CD4-positive, alpha-beta T cell treated with Interleukin-17A for 1 hour (primary cell): ENCODE data around the gene CTDP1.

Experiments
- DNase-seq: peaks from one replicate; pipeline ENCODE4 v3.0.0-alpha.2; 2020

Gene CTDP1

DNA sequence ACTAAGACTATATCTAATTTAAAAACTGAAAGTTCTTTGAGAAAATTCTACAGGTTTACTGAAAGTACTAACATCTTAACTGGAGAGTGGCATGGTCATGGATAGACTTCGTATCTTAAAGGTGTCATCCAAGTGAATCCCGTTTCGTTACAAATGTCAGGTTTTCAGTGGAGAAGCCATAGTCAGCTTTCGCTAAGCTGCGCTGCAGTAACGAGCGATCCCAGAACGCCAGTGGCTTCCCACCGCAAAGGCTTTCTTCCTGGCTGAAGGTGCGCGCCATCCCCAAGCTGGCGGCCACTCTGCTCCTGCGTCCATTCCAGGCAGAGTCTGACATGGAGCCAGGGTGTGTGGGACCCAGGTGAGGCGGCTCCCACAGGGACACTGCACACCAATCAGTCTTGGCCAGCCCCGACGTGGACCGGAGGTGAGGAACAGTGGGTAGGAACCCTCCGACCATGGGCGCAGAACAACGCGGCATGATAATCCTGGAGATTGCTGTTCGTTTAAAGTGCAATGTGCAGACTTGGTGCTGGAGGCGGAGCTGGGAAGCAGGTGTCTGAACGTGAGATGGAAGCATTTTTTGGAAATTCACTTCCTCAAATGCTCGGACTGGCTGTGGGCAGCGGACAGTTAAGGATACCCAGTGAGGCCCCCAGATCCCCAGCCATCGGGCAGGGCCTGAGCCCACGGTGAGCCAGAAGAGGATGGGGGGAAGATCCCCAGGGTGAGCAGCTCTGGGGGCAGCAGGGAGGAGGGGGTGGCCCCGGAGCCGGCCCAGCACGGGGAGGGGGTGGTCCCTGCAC, 90.3 kb downstream of the CTDP1 start:
- no peak for DNase-seq

GRCh38 chr18:79770501-79770815, 90.9 kb downstream of the CTDP1 start:
- DNase-seq, result no peak

- DNase-seq, result no peak
Observed at GRCh38 chr18:79770826-79771225, 91.2 kb downstream of the CTDP1 start.

DNA sequence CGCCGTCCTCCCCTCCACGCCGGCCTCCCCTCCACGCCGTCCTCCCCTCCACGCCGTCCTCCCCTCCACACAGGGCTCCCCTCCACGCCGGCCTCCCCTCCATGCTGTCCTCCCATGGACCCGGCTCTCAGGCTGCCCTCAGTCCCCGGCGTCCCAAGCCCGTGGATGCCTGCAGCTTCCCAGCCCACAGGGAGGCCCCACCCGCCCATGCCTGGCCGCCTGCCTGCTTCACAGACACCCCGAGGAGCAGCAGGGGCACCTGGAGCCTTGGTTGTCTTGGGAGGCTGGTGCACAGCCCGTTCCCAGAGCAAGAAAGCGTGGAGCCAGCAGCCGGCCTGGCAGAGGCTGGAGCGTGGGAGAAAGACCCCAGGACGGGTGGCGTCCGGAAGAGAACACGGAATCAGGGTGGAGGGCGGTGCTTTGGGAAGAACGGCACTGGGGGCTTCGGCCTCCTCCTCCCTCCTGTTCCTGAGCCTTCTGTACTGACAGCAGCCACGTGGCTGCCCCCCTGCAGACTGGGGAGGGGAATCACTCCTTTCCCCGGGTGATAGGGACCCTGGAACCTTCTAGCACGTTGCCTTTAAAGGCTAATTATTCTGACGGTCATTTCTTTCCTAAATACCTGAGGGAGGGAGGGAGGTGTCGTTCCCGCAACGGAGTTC, 92.0 kb downstream of the CTDP1 start:
- no peak for DNase-seq

- no peak for DNase-seq
Observed at GRCh38 chr18:79772108-79772864, 92.7 kb downstream of the CTDP1 start.

- DNase-seq, result no peak
Observed at GRCh38 chr18:79772865-79773696, 93.5 kb downstream of the CTDP1 start.

GRCh38 chr18:79774111-79774510, 94.5 kb downstream of the CTDP1 start:
- no peak for DNase-seq

DNA sequence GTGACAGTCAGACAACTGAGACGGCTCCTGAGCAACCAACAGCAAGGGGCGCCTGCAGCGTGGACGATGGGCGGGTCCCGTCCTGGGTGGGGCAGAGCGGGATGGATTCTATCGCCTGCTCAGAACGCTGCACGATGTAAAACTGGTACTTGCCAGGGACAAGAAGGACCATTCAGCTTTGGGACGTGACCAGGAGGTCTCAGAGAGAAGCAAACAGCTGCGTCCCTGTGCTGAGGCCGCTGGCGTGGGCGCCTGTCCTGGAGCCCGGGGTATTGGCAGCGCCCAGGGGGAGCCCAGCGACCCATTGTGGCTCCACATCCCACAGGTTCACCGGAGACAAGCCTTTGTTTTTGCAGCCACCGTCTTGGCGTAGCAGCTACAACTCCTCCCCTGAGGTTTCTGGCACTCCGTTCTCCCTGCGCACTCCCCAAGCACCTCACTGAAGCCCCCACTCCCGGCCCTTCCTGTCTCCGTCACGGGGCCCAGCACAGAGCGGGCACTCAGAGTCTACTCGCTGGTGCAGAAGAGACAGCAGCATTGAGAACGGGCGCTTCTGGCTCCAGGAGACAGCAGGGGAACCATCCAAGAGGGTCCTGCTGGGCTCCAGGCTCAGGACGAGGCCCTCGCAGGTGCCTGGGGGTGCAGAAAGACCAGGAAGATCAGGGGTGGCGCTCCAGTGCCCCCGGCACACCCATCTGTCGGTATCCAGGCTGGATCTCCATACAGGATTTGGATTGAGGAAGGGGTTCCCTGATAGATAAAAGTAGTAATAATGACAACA, 96.0 kb downstream of the CTDP1 start:
- DNase-seq, result no peak

DNA sequence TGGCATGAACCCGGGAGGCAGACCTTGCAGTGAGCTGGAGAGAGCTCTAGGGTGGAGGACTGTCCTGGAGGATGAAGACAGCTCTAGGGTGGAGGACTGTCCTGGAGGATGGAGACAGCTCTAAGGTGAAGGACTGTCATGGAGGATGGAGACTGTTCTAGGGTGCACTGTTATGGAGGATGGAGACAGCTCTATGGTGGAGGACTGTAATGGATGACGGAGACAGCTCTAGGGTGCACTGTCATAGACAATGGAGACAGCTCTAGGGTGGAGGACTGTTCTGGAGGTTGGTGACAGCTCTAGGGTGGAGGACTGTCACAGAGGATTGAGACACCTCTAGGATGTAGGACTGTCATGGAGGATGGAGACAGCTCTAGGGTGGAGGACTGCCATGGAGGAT, 97.1 kb downstream of the CTDP1 start:
- no peak for DNase-seq

DNA sequence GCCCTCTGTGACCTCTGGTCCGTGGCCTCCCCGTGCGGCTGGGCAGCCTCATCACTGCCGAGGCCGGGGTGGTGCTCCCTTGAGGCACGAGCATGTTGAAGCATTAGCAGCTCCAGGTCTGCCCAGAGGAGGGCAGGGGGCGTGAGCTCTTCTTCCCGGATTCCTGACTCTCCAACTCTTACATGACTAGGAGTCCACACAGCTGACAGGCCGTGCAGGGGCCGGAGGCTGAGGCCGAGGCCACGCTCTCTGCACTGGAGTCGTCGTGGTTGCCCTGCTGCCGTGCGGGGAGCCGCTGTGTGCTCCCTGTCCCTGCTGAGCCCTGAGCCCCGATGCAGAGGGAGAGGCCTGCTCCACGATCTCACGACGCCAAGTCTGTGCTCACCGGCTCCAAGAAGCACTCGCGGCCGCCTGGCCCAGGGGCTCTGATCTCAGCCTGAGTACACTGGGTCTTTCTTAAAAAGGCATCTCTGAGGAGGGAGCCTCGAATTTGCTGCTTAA, 98.7 kb downstream of the CTDP1 start:
- DNase-seq, result no peak

- DNase-seq, result no peak
Observed at GRCh38 chr18:79779021-79779699, 99.6 kb downstream of the CTDP1 start.

- no peak for DNase-seq
Observed at GRCh38 chr18:79779700-79780190, 100.1 kb downstream of the CTDP1 start.

DNA sequence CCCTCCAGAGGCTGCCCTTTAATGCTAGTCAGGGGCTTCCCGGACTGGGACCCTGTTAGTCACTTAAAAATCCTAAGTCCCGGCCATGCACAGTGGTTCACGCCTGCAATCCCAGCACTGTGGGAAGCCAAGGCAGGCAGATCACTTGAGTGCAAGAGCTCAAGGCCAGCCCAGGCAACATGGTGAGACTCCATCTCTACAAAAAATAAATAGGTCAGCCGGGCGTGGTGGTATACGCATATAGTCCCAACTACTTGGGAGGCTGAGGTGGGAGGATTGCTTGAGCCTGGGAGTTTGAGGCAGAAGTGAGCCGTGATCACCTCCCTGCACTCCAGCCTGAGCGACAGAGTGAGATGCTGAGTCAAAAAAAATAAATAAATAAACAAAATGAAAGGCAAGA, 100.9 kb downstream of the CTDP1 start:
- DNase-seq, result no peak

GRCh38 chr18:79781331-79781941, 101.8 kb downstream of the CTDP1 start:
- DNase-seq, result no peak

DNA sequence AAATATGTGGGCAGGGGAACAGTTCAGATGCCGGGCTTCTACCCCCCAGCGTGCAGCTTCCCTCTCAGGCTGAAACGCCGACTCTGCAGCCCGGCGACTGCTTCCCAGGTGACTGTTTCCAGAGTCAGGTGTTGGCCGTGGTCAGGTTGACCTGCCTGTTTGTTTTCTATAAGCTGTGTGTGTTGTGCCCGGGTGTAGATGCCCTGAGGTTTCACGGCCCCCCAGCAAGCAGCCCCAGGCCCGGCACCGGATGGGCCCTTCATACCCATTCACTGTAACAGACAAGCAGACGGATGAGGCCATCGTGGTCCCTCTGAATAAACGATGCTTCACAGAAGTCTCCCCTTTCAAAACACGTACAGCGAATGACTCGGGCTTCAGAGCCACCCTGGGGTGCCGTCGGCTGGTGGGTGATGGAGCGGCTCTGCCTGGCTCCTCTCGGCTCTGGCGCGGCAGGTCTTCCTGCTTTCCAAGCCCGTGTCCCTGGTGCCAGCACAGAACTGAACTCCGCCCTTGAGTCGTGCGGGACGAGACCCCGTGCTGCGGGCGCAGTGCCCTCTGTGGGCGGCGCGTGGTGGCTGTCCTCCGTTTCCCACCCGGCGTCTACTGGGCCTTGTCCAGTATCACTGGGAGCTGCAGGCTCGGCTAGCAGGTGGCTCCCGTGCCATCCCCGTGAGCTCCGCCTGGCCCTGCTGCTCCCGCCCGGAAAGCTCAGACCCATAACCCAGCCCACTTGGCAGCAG, 103.1 kb downstream of the CTDP1 start:
- no peak for DNase-seq

DNA sequence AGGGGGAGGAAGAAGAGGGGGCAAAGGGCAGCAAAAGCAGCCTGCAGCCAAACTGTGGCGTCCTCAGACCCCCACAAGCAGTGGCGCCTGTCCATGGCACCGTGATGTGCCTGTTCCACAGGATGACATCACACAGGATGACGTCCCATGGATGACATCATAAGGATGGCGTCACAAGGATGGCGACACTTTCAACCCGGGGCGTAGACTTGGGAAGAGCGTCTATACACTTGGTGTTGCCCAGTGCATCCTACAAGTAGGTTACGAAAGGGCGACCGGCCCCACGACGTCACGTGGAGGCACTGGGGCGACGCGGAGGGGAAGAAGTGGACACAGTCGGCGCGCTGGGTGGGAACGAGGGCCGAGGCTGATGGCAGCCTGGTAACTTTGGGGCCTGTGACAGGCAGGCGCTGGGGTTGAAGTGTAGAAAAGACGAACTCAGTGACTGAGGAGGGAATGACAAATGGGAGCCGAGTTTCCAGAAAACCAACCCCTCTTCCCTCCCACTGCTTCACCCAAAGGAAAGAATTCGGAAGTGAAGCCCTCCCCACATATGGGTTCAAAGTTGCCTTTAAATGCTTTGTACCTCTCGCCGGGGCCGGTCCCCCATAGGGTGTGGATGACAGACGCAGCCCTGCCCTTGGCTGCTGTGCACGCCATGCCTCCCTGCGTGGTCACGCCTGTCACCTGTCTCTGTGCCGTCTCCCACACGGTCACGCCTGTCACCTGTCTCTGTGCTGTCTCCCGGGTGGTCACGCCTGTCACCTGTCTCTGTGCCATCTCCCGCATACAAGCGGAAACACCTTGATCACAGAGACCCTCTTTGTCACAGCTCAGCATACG, 104.7 kb downstream of the CTDP1 start:
- no peak for DNase-seq

DNA sequence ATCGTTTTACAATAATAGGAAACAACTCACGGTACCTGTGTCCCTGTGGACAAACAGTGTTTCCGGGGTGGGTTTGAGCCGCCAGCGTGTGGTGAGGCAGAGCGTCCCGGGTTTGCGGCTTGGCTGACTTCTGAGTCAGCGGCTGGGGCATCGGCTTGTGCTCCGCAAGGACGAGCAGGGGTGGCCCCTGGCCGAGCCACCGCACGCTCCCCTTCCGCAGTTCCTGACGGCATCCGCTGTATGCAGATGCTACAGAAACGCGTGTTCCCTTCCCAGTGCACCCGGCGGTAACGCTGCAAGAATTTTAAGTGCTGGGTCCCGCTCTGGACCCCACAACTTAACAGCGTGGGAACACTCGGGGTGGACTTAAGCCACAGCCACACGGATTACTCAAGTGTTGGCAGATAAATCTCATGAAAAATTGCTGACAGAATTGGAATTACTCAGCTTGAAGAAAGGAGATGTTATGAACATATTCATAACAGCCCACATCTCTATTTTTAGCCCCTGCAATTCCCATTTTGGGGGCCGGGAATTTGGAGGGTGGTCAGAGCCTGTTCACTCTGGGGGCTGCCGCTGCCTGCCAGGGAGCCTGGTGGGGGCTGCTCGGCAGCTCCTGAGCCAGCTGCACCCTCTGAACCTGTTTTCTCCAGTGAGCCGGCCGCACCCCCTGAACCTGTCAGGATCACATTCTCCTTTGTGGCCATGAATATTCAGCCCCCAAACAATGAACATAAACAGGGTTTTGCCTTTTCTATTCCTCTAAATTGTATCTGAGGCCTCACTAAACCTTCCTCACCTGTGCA, 105.6 kb downstream of the CTDP1 start:
- no peak for DNase-seq

- DNase-seq, result no peak
Observed at GRCh38 chr18:79785831-79786230, 106.2 kb downstream of the CTDP1 start.
